Glutamatergic neuron (in vitro differentiated cells): Measurements from ENCODE around the gene MAN1A1. TPM values are rescaled to one million over a fixed set of nuclear protein-coding genes. Genes with fewer than 3 reads are reported as not detected.

Experiments used
- DNase-seq: peaks from one replicate; pipeline ENCODE4 v3.0.0; 2022
- H3K27ac Mint-ChIP-seq: one replicate; pipeline ENCODE4 v1.8.0; 2020; ENCODE audit warnings: mild to moderate bottlenecking, mixed read lengths, inconsistent platforms; ENCODE audit not compliant: unreplicated experiment
- H3K27me3 Mint-ChIP-seq: one replicate; pipeline ENCODE4 v1.8.0; 2020; ENCODE audit warnings: mild to moderate bottlenecking, moderate library complexity, mixed read lengths, inconsistent platforms; ENCODE audit not compliant: unreplicated experiment
- H3K36me3 Mint-ChIP-seq: one replicate; pipeline ENCODE4 v1.8.0; 2020; ENCODE audit warnings: mild to moderate bottlenecking, mixed read lengths, inconsistent platforms; ENCODE audit not compliant: unreplicated experiment
- H3K4me1 Mint-ChIP-seq: one replicate; pipeline ENCODE4 v1.8.0; 2020; ENCODE audit warnings: mild to moderate bottlenecking, low read depth, mixed read lengths, inconsistent platforms; ENCODE audit not compliant: unreplicated experiment
- H3K4me3 Mint-ChIP-seq: one replicate; pipeline ENCODE4 v1.8.0; 2020; ENCODE audit warnings: mild to moderate bottlenecking, mixed read lengths, inconsistent platforms; ENCODE audit not compliant: unreplicated experiment
- H3K9me3 Mint-ChIP-seq: one replicate; pipeline ENCODE4 v1.8.0; 2020; ENCODE audit warnings: mild to moderate bottlenecking, moderate library complexity, mixed read lengths, inconsistent platforms; ENCODE audit not compliant: unreplicated experiment
- total RNA-seq: library from RNA; stranded (reverse); fragmentation: NEBNext Ultra II Directional; extraction: Animal tissue kit (Norgen Biotek cat#: 25700); gene quantifications from one replicate; pipeline ENCODE4 v1.2.1, GENCODE V29; 2021; ENCODE audit not compliant: unreplicated experiment
- TF ChIP-seq, protein P1 (sequence below): fragments of 200-600 bp; sonication (generic); IDR thresholded peaks from one replicate; pipeline ENCODE4 v1.5.0; 2021; ENCODE audit not compliant: partially characterized antibody, unreplicated experiment

The MAN1A1 gene
- total RNA-seq, 1 donor from 2014 or later, result 10.5 TPM

DNA sequence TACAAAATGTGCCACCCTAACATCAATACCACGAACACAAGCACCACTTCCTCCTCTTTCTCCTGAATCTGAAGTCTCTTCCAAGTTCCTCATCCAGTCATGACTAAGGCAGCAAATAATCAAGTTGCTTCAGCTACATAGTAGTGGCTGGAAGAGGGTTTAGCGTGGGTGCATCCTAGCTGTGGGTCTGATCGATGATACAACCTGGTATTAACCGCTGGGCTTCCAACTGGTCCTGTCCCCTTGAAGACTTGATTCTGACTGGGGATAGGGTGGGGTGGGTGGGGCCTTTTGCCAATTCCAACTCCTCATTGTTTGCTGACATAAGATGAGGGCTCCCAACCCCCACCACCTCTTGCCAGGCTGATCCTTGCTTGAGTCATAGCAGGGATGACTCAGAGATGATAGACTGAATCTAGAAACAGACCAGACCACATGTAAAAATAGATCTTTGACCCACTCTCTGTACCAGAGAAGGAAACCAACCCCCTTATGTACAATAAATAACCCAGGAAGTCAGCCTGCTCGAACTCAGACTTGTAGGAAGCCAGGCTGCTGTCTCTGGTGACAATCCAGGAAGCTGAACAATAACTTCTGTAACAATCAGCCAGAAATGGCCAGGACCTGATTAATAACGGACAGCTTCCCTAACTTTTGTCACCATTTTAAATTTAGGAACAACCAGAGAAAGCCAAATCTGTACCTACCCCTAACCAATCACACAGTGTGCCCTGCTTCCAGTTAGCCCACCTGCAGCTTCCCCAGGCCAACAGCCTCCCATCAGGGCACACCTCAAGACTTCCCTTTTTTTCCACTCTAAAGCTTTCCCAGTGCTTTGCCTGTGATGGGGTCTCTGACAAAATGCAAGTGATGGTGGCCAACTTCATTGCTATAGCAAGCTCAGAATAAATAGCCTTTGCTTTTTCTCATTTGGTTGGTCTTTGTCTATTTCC lies 202.2 kb downstream of the MAN1A1 start:
- H3K36me3 Mint-ChIP-seq, result no peaks in the 10 kb centered on the region
- peaks cover 11% of the 10 kb centered on the region for H3K4me1 Mint-ChIP-seq
- peaks cover 3% of the 10 kb centered on the region for H3K9me3 Mint-ChIP-seq
- no peak overlapping the region for H3K4me3 Mint-ChIP-seq
- no peak overlapping the region for H3K27ac Mint-ChIP-seq
- H3K27me3 Mint-ChIP-seq, result peaks cover 2% of the 10 kb centered on the region
- DNase-seq, result no peak
- TF ChIP-seq, protein P1, sequence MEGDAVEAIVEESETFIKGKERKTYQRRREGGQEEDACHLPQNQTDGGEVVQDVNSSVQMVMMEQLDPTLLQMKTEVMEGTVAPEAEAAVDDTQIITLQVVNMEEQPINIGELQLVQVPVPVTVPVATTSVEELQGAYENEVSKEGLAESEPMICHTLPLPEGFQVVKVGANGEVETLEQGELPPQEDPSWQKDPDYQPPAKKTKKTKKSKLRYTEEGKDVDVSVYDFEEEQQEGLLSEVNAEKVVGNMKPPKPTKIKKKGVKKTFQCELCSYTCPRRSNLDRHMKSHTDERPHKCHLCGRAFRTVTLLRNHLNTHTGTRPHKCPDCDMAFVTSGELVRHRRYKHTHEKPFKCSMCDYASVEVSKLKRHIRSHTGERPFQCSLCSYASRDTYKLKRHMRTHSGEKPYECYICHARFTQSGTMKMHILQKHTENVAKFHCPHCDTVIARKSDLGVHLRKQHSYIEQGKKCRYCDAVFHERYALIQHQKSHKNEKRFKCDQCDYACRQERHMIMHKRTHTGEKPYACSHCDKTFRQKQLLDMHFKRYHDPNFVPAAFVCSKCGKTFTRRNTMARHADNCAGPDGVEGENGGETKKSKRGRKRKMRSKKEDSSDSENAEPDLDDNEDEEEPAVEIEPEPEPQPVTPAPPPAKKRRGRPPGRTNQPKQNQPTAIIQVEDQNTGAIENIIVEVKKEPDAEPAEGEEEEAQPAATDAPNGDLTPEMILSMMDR, result no peak

DNA sequence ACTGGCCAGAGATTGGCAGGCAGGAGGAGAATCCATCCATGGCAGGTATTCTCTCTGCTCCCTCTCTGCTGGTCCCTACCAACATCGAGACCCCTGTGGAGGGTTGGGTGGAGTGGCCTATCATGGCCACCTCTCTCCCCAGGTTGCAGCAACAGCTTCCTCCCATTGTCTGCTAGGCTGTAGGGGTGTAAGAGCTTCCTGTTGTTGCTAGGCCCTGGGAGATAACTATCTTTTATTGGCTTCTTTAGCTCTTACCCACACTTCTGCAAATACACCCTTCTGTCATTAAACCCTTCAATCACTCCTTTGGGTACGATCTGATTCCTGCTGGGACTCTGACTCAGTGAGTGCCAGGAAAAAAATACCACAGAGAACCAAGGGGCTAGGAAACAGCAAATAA lies 204.4 kb downstream of the MAN1A1 start:
- peaks cover 16% of the 10 kb centered on the region for H3K4me1 Mint-ChIP-seq
- DNase-seq, result no peak
- peaks cover 3% of the 10 kb centered on the region for H3K9me3 Mint-ChIP-seq
- H3K27me3 Mint-ChIP-seq, result peaks cover 2% of the 10 kb centered on the region
- H3K27ac Mint-ChIP-seq, result no peak overlapping the region
- H3K36me3 Mint-ChIP-seq, result no peaks in the 10 kb centered on the region
- H3K4me3 Mint-ChIP-seq, result no peak overlapping the region
- TF ChIP-seq, protein P1, result no peak

DNA sequence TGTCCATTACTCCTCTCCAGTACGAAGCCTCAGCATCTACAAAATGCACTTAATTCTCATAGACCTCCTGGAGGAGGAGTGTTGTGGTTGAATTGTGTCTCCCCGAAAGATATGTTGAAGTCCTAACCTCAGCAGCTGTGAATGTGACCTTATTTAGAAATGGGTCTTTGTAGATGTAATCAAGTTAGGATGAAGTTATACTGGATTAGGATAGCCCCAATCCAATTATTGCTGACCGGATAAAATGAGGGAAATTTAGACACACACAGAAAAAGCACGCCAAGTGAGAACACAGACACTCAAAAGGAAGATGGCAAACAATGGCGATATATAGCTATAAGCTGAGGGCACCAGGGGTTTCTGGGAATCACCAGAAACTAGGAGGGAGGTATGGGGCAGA lies 206.9 kb downstream of the MAN1A1 start:
- peaks cover 3% of the 10 kb centered on the region for H3K9me3 Mint-ChIP-seq
- DNase-seq, result no peak
- peaks cover 16% of the 10 kb centered on the region for H3K4me1 Mint-ChIP-seq
- H3K27me3 Mint-ChIP-seq, result peaks cover 2% of the 10 kb centered on the region
- TF ChIP-seq, protein P1, result no peak
- no peaks in the 10 kb centered on the region for H3K36me3 Mint-ChIP-seq
- H3K27ac Mint-ChIP-seq, result no peak overlapping the region
- H3K4me3 Mint-ChIP-seq, result no peak overlapping the region

DNA sequence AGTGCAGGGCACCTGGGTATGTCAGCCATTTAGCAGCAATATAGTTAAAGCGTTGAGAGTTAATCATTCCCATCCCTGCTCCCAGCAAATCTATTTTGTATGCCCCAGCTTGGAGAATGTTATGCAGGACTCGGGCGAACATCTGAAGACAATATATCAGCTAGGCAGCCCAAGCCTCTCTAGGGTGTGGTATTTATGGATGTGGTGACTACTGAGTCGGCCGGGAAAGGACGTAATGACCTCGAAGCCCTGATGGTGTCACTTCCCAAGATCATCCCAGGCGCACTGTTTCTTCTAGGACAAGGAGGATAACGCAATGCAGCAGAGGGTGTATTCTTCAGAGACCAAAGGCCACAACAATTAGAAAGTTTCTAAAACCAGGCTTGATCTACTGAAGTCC lies 207.5 kb downstream of the MAN1A1 start:
- no peaks in the 10 kb centered on the region for H3K36me3 Mint-ChIP-seq
- H3K27me3 Mint-ChIP-seq, result peaks cover 2% of the 10 kb centered on the region
- no peak overlapping the region for H3K27ac Mint-ChIP-seq
- peaks cover 16% of the 10 kb centered on the region for H3K4me1 Mint-ChIP-seq
- no peak overlapping the region for H3K4me3 Mint-ChIP-seq
- TF ChIP-seq, protein P1, result no peak
- peaks cover 3% of the 10 kb centered on the region for H3K9me3 Mint-ChIP-seq
- DNase-seq, result no peak
